ENCODE measurements around the gene UBAC2.

Gene UBAC2

GRCh38 chr13:99282264-99283231 is 81.9 kb downstream of the UBAC2 start:
- no peak for DNase-seq (ENCODE audit: low spot score)
- H3K4me1 Mint-ChIP-seq (ENCODE audit: low read depth), result peaks cover 80% of the 10 kb centered on the region
- H3K27ac Mint-ChIP-seq, result peak overlapping the region; percentile 89
- no peaks in the 10 kb centered on the region for H3K27me3 Mint-ChIP-seq (ENCODE audit: low read depth)
- peak overlapping the region; percentile 78 for H3K4me3 Mint-ChIP-seq
- H3K36me3 Mint-ChIP-seq (ENCODE audit: low read depth), result peaks cover 36% of the 10 kb centered on the region
- H3K9me3 Mint-ChIP-seq, result no peaks in the 10 kb centered on the region

GRCh38 chr13:99285432-99286182 is 85.0 kb downstream of the UBAC2 start:
- no peak overlapping the region for H3K27ac Mint-ChIP-seq
- DNase-seq (ENCODE audit: low spot score), result no peak
- no peaks in the 10 kb centered on the region for H3K9me3 Mint-ChIP-seq
- H3K27me3 Mint-ChIP-seq (ENCODE audit: low read depth), result no peaks in the 10 kb centered on the region
- peaks cover 78% of the 10 kb centered on the region for H3K4me1 Mint-ChIP-seq (ENCODE audit: low read depth)
- no peak overlapping the region for H3K4me3 Mint-ChIP-seq
- peaks cover 38% of the 10 kb centered on the region for H3K36me3 Mint-ChIP-seq (ENCODE audit: low read depth)

- H3K4me3 Mint-ChIP-seq, result peak overlapping the region; percentile 44
Measured at GRCh38 chr13:99287551-99287950, 86.9 kb downstream of the UBAC2 start.

GRCh38 chr13:99288089-99288488 is 87.4 kb downstream of the UBAC2 start:
- no peaks in the 10 kb centered on the region for H3K9me3 Mint-ChIP-seq
- peaks cover 50% of the 10 kb centered on the region for H3K36me3 Mint-ChIP-seq (ENCODE audit: low read depth)
- H3K4me3 Mint-ChIP-seq, result peak overlapping the region; percentile 74
- H3K27me3 Mint-ChIP-seq (ENCODE audit: low read depth), result no peaks in the 10 kb centered on the region
- DNase-seq (ENCODE audit: low spot score), result peak; percentile 72
- H3K27ac Mint-ChIP-seq, result peak overlapping the region; percentile 76
- peaks cover 71% of the 10 kb centered on the region for H3K4me1 Mint-ChIP-seq (ENCODE audit: low read depth)

More at GRCh38 chr13:99287551-99287950, 86.9 kb downstream of the UBAC2 start:
- H3K4me1 Mint-ChIP-seq (ENCODE audit: low read depth), result peaks cover 71% of the 10 kb centered on the region
- peak overlapping the region; percentile 83 for H3K27ac Mint-ChIP-seq
- DNase-seq (ENCODE audit: low spot score), result no peak
- no peaks in the 10 kb centered on the region for H3K27me3 Mint-ChIP-seq (ENCODE audit: low read depth)
- no peaks in the 10 kb centered on the region for H3K9me3 Mint-ChIP-seq
- peaks cover 45% of the 10 kb centered on the region for H3K36me3 Mint-ChIP-seq (ENCODE audit: low read depth)

GRCh38 chr13:99289271-99289670 is 88.6 kb downstream of the UBAC2 start:
- no peaks in the 10 kb centered on the region for H3K27me3 Mint-ChIP-seq (ENCODE audit: low read depth)
- H3K4me3 Mint-ChIP-seq, result peak overlapping the region; percentile 41
- no peaks in the 10 kb centered on the region for H3K9me3 Mint-ChIP-seq
- H3K36me3 Mint-ChIP-seq (ENCODE audit: low read depth), result peaks cover 62% of the 10 kb centered on the region
- peaks cover 79% of the 10 kb centered on the region for H3K4me1 Mint-ChIP-seq (ENCODE audit: low read depth)
- H3K27ac Mint-ChIP-seq, result peak overlapping the region; percentile 73
- DNase-seq (ENCODE audit: low spot score), result no peak

GRCh38 chr13:99289674-99290337 is 89.2 kb downstream of the UBAC2 start:
- Mint-ChIP-seq H3K27ac (peak overlapping the region; percentile 76), H3K9me3 (no peaks in the 10 kb centered on the region), H3K36me3 (ENCODE audit: low read depth) (peaks cover 59% of the 10 kb centered on the region), H3K4me1 (ENCODE audit: low read depth) (peaks cover 75% of the 10 kb centered on the region), H3K4me3 (no peak overlapping the region), H3K27me3 (ENCODE audit: low read depth) (no peaks in the 10 kb centered on the region)
- DNase-seq (ENCODE audit: low spot score), result no peak

- H3K36me3 Mint-ChIP-seq (ENCODE audit: low read depth), result peaks cover 65% of the 10 kb centered on the region
- H3K4me3 Mint-ChIP-seq, result peak overlapping the region; percentile 2
- H3K27me3 Mint-ChIP-seq (ENCODE audit: low read depth), result no peaks in the 10 kb centered on the region
- no peaks in the 10 kb centered on the region for H3K9me3 Mint-ChIP-seq
- peak overlapping the region; percentile 76 for H3K27ac Mint-ChIP-seq
- peaks cover 76% of the 10 kb centered on the region for H3K4me1 Mint-ChIP-seq (ENCODE audit: low read depth)
- peak; percentile 49 for DNase-seq (ENCODE audit: low spot score)
Measured at GRCh38 chr13:99290894-99291293, 90.2 kb downstream of the UBAC2 start.

GRCh38 chr13:99293178-99293577 is 92.5 kb downstream of the UBAC2 start:
- Mint-ChIP-seq H3K9me3 (no peaks in the 10 kb centered on the region), H3K27me3 (ENCODE audit: low read depth) (no peaks in the 10 kb centered on the region), H3K36me3 (ENCODE audit: low read depth) (peaks cover 71% of the 10 kb centered on the region), H3K27ac (peak overlapping the region; percentile 15), H3K4me3 (peak overlapping the region; percentile 2), H3K4me1 (ENCODE audit: low read depth) (peaks cover 73% of the 10 kb centered on the region)
- DNase-seq (ENCODE audit: low spot score), result no peak

GRCh38 chr13:99294198-99294597 is 93.5 kb downstream of the UBAC2 start:
- H3K36me3 Mint-ChIP-seq (ENCODE audit: low read depth), result peaks cover 71% of the 10 kb centered on the region

GRCh38 chr13:99294958-99295357 is 94.3 kb downstream of the UBAC2 start:
- H3K9me3 Mint-ChIP-seq, result no peaks in the 10 kb centered on the region
- peak overlapping the region; percentile 78 for H3K4me3 Mint-ChIP-seq
- H3K4me1 Mint-ChIP-seq (ENCODE audit: low read depth), result peaks cover 70% of the 10 kb centered on the region
- H3K27me3 Mint-ChIP-seq (ENCODE audit: low read depth), result no peaks in the 10 kb centered on the region
- peak overlapping the region; percentile 83 for H3K27ac Mint-ChIP-seq
- DNase-seq (ENCODE audit: low spot score), result no peak
- H3K36me3 Mint-ChIP-seq (ENCODE audit: low read depth), result peaks cover 71% of the 10 kb centered on the region

More at GRCh38 chr13:99294198-99294597, 93.5 kb downstream of the UBAC2 start:
- H3K27me3 Mint-ChIP-seq (ENCODE audit: low read depth), result no peaks in the 10 kb centered on the region
- H3K9me3 Mint-ChIP-seq, result no peaks in the 10 kb centered on the region
- peak overlapping the region; percentile 47 for H3K27ac Mint-ChIP-seq
- DNase-seq (ENCODE audit: low spot score), result no peak
- no peak overlapping the region for H3K4me3 Mint-ChIP-seq
- H3K4me1 Mint-ChIP-seq (ENCODE audit: low read depth), result peaks cover 71% of the 10 kb centered on the region

GRCh38 chr13:99295488-99296252 is 95.0 kb downstream of the UBAC2 start:
- H3K4me1 Mint-ChIP-seq (ENCODE audit: low read depth), result peaks cover 72% of the 10 kb centered on the region
- no peak for DNase-seq (ENCODE audit: low spot score)
- H3K27ac Mint-ChIP-seq, result peak overlapping the region; percentile 83
- H3K4me3 Mint-ChIP-seq, result peak overlapping the region; percentile 78
- no peaks in the 10 kb centered on the region for H3K9me3 Mint-ChIP-seq
- H3K27me3 Mint-ChIP-seq (ENCODE audit: low read depth), result no peaks in the 10 kb centered on the region
- peaks cover 75% of the 10 kb centered on the region for H3K36me3 Mint-ChIP-seq (ENCODE audit: low read depth)

- peak overlapping the region; percentile 99 for H3K27ac Mint-ChIP-seq
Measured at GRCh38 chr13:99296398-99296797, 95.7 kb downstream of the UBAC2 start.

GRCh38 chr13:99297331-99297730 is 96.7 kb downstream of the UBAC2 start:
- Mint-ChIP-seq H3K27me3 (ENCODE audit: low read depth) (no peaks in the 10 kb centered on the region), H3K9me3 (no peaks in the 10 kb centered on the region), H3K4me1 (ENCODE audit: low read depth) (peaks cover 73% of the 10 kb centered on the region), H3K27ac (peak overlapping the region; percentile 99), H3K36me3 (ENCODE audit: low read depth) (peaks cover 68% of the 10 kb centered on the region), H3K4me3 (peak overlapping the region; percentile 91)
- no peak for DNase-seq (ENCODE audit: low spot score)

More at GRCh38 chr13:99296398-99296797, 95.7 kb downstream of the UBAC2 start:
- Mint-ChIP-seq H3K4me1 (ENCODE audit: low read depth) (peaks cover 68% of the 10 kb centered on the region), H3K4me3 (peak overlapping the region; percentile 91), H3K9me3 (no peaks in the 10 kb centered on the region), H3K36me3 (ENCODE audit: low read depth) (peaks cover 71% of the 10 kb centered on the region), H3K27me3 (ENCODE audit: low read depth) (no peaks in the 10 kb centered on the region)
- DNase-seq (ENCODE audit: low spot score), result no peak
